ENCODE data around the gene C1orf174. TPM values are rescaled to one million over a fixed set of nuclear protein-coding genes. Genes with fewer than 3 reads are reported as not detected.

Gene C1orf174
- polyA plus RNA-seq, 3 donors, result 19.1 to 46.0 (median 21.3) TPM

DNA sequence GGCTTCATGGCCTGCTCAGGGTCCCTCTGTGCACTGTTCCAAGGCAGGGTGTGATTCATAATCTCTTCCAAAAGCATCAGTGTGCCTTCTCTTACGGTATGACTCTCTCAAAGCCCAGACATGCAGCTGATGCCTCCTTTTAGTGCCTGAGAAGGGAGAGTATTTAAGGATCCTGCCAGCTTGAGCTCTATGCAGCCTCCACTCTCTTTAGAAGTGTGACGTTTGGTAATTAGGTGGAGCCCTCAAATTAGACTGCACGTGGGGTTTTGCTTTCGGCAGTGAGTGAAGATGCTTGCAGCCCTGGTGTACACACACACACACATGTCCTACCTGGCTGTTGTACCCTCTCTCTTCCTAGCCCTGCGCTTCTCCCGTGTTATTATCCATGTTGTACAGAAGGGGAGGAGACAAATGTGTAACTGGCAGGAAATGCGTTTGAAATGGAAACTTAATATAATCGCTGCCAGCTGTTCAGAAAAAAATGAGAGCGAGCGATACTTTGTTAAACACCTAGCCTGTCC is 2.6 kb upstream of the C1orf174 start:
- intact Hi-C loops (cut with micrococcal nuclease), result loop anchor here (5.0 to 10.0 kb wide), 3 partner anchors 128 to 278 kb away; partner anchors contain the start of genes SMIM1 (in 2 of the 2) and TPRG1L (in 1 of the 2)
- WGBS (ENCODE audit: insufficient coverage), result 94% methylated on average over 2 of the region's 10 CpGs

GRCh38 chr1:3902111-3902511 is 2.0 kb upstream of the C1orf174 start:
- intact Hi-C loops (cut with micrococcal nuclease), result loop anchor here (5.0 to 10.0 kb wide), 3 partner anchors 127 to 277 kb away; partner anchors contain the start of genes SMIM1 (in 2 of the 2) and TPRG1L (in 1 of the 2)
- WGBS (ENCODE audit: insufficient coverage), result 100% methylated on average over 3 of the region's 15 CpGs

More for the DNA sequence above, 2.6 kb upstream of the C1orf174 start:
- no peak for DNase-seq
- H3K27me3 ChIP-seq (ENCODE audit: control insufficient read depth in 2 of 2, insufficient read depth in 2 of 2, low read length in 2 of 2), result no peaks in the 10 kb centered on the region
- peaks cover 43% of the 10 kb centered on the region for H3K4me1 Mint-ChIP-seq
- peaks cover 9% of the 10 kb centered on the region for H4K20me1 ChIP-seq (ENCODE audit: insufficient read depth, low read length)
- no peaks in the 10 kb centered on the region for H3K36me3 ChIP-seq (replicated peaks in 1 of 2; ENCODE audit: control insufficient read depth in 1 of 2, insufficient read depth in 2 of 2, low read length in 2 of 2)
- H3K27ac Mint-ChIP-seq, result no peak overlapping the region
- no peak overlapping the region for H3K4me3 Mint-ChIP-seq
- H3K79me2 ChIP-seq (ENCODE audit: insufficient read depth, low read length), result peaks cover 23% of the 10 kb centered on the region
- peaks cover 11 to 12% of the 10 kb centered on the region in 2 donors for H3K36me3 Mint-ChIP-seq
- no peak overlapping the region for H2AFZ ChIP-seq (ENCODE audit: insufficient read depth, low read depth, low read length, poor library complexity, severe bottlenecking)
- H3K9me3 ChIP-seq (replicated peaks in 1 of 2; ENCODE audit: control insufficient read depth in 1 of 2, insufficient read depth in 1 of 2, low read length in 2 of 2), result peaks cover 5 to 8% of the 10 kb centered on the region in 2 donors
- no peak overlapping the region for H3K9ac ChIP-seq (ENCODE audit: insufficient read depth, low read length, poor library complexity, severe bottlenecking)
- no peak overlapping the region for H3K4me3 ChIP-seq (replicated peaks in 1 of 3; ENCODE audit: low read depth in 2 of 3, low read length in 3 of 3)
- no peak overlapping the region for H3K4me2 ChIP-seq (replicated peaks; ENCODE audit: extremely low read depth, low read length, poor library complexity, severe bottlenecking)
- H3K9me3 Mint-ChIP-seq, result peaks cover 7 to 10% (median 9%) of the 10 kb centered on the region in 7 donors
- peaks cover 21 to 35% of the 10 kb centered on the region in 2 donors for H3K4me1 ChIP-seq (ENCODE audit: control insufficient read depth in 1 of 2, insufficient read depth in 2 of 2, low read length in 2 of 2)
- peaks cover 0 to 7% (median 1%) of the 10 kb centered on the region in 3 donors for H3K27me3 Mint-ChIP-seq (ENCODE audit: low read depth in 3 of 3)
- TF ChIP-seq, protein P1, sequence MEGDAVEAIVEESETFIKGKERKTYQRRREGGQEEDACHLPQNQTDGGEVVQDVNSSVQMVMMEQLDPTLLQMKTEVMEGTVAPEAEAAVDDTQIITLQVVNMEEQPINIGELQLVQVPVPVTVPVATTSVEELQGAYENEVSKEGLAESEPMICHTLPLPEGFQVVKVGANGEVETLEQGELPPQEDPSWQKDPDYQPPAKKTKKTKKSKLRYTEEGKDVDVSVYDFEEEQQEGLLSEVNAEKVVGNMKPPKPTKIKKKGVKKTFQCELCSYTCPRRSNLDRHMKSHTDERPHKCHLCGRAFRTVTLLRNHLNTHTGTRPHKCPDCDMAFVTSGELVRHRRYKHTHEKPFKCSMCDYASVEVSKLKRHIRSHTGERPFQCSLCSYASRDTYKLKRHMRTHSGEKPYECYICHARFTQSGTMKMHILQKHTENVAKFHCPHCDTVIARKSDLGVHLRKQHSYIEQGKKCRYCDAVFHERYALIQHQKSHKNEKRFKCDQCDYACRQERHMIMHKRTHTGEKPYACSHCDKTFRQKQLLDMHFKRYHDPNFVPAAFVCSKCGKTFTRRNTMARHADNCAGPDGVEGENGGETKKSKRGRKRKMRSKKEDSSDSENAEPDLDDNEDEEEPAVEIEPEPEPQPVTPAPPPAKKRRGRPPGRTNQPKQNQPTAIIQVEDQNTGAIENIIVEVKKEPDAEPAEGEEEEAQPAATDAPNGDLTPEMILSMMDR (IDR thresholded peaks at IDR 0.05), result no peak
- no peak overlapping the region for H3K27ac ChIP-seq (ENCODE audit: low read depth in 1 of 2, low read length in 2 of 2)

More at GRCh38 chr1:3902111-3902511, 2.0 kb upstream of the C1orf174 start:
- Mint-ChIP-seq H3K27ac (no peak overlapping the region), H3K4me1 (peaks cover 40% of the 10 kb centered on the region), H3K9me3 (peaks cover 7 to 13% (median 11%) of the 10 kb centered on the region in 7 donors), H3K36me3 (peaks cover 13 to 15% of the 10 kb centered on the region in 2 donors), H3K4me3 (no peak overlapping the region), H3K27me3 (ENCODE audit: low read depth in 3 of 3) (peaks cover 0 to 4% (median 1%) of the 10 kb centered on the region in 3 donors)
- TF ChIP-seq, protein P1 (IDR thresholded peaks at IDR 0.05), result no peak
- Histone ChIP-seq H3K9ac (ENCODE audit: insufficient read depth, low read length, poor library complexity, severe bottlenecking) (no peak overlapping the region), H3K9me3 (replicated peaks in 1 of 2; ENCODE audit: control insufficient read depth in 1 of 2, insufficient read depth in 1 of 2, low read length in 2 of 2) (peaks cover 5 to 10% of the 10 kb centered on the region in 2 donors), H3K79me2 (ENCODE audit: insufficient read depth, low read length) (peaks cover 29% of the 10 kb centered on the region), H3K36me3 (replicated peaks in 1 of 2; ENCODE audit: control insufficient read depth in 1 of 2, insufficient read depth in 2 of 2, low read length in 2 of 2) (no peaks in the 10 kb centered on the region), H3K4me2 (replicated peaks; ENCODE audit: extremely low read depth, low read length, poor library complexity, severe bottlenecking) (no peak overlapping the region), H3K27ac (ENCODE audit: low read depth in 1 of 2, low read length in 2 of 2) (no peak overlapping the region), H3K4me1 (ENCODE audit: control insufficient read depth in 1 of 2, insufficient read depth in 2 of 2, low read length in 2 of 2) (peaks cover 21 to 35% of the 10 kb centered on the region in 2 donors), H4K20me1 (ENCODE audit: insufficient read depth, low read length) (peaks cover 9% of the 10 kb centered on the region), H3K4me3 (replicated peaks in 1 of 3; ENCODE audit: low read depth in 2 of 3, low read length in 3 of 3) (no peak overlapping the region), H3K27me3 (ENCODE audit: control insufficient read depth in 2 of 2, insufficient read depth in 2 of 2, low read length in 2 of 2) (no peaks in the 10 kb centered on the region), H2AFZ (ENCODE audit: insufficient read depth, low read depth, low read length, poor library complexity, severe bottlenecking) (no peak overlapping the region)
- no peak for DNase-seq
